Liver (tissue), 3 donors: ENCODE data around the gene AHSG.
A peak's percentile ranks its signal among the peaks of the same experiment; 100 is the strongest.

Experiments used
- CTCF ChIP-seq: fragments of 150-350 bp; IDR thresholded peaks from 2 replicates; pipeline ENCODE4 v1.5.1; 2017; ENCODE audit warnings: improper control_type of control experiment, low read depth, low read length; ENCODE audit not compliant: missing input control
- JUND ChIP-seq, 2 donors: IDR thresholded peaks; 2 replicates each; pipeline ENCODE4 v1.6.1; 2016; ENCODE audit warnings: antibody characterized with exemption in 2 of 2
- ZBTB33 ChIP-seq: IDR thresholded peaks from 2 replicates; pipeline ENCODE4 v1.6.1; 2016; ENCODE audit warnings: antibody characterized with exemption
- TF ChIP-seq, protein P1 (sequence below): IDR thresholded peaks from 2 replicates; pipeline ENCODE4 v1.6.1; 2016; ENCODE audit warnings: antibody characterized with exemption
- donor health status: healthy.
- donor health status: healthy.

- TF ChIP-seq, protein P1, sequence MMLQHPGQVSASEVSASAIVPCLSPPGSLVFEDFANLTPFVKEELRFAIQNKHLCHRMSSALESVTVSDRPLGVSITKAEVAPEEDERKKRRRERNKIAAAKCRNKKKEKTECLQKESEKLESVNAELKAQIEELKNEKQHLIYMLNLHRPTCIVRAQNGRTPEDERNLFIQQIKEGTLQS = no peak
- TF ChIP-seq ZBTB33 = no peak
- TF ChIP-seq JUND (IDR thresholded peaks at IDR 0.05) = peak in 1 of 2 donors; percentile 54
- no peak for TF ChIP-seq CTCF
Observed at GRCh38 chr3:186589856-186590579, 22.8 kb upstream of the AHSG start.
